GM23338 (cell line): ENCODE results near the gene ECM2. TPM values are rescaled to one million over a fixed set of nuclear protein-coding genes. Genes with fewer than 3 reads are reported as not detected.

Experiments
- ATAC-seq: fragments of 200-7000 bp; cut with Tn5 transposase; 3 replicates; pipeline ENCODE4 v1.9.1; 2020
- DNase-seq: peaks from one replicate; pipeline ENCODE4 v3.0.0-alpha.2; 2015; ENCODE audit warnings: low spot score
- H2AFZ ChIP-seq: fragments of 200-600 bp; sonication (generic); 2 replicates; pipeline ENCODE4 v1.8.0; 2016; ENCODE audit warnings: antibody characterized with exemption, mild to moderate bottlenecking, moderate library complexity
- H3F3A ChIP-seq: fragments of 200-600 bp; sonication (generic); replicated peaks from 2 replicates; pipeline ENCODE4 v1.8.0; 2017; ENCODE audit warnings: antibody characterized with exemption, mixed run types, low read depth
- H3K27ac ChIP-seq: fragments of 200-600 bp; sonication (generic); 2 replicates; pipeline ENCODE4 v1.6.1; 2016; ENCODE audit warnings: low read depth
- H3K27me3 ChIP-seq: fragments of 200-600 bp; sonication (generic); 2 replicates; pipeline ENCODE4 v1.8.0; 2016; ENCODE audit warnings: mild to moderate bottlenecking, mixed run types, moderate library complexity; ENCODE audit not compliant: insufficient read depth
- H3K36me3 ChIP-seq: fragments of 200-600 bp; sonication (generic); 2 replicates; pipeline ENCODE4 v1.8.0; 2016; ENCODE audit warnings: mild to moderate bottlenecking; ENCODE audit not compliant: insufficient read depth
- H3K4me1 ChIP-seq: fragments of 200-600 bp; sonication (generic); 2 replicates; pipeline ENCODE4 v1.8.0; 2016; ENCODE audit warnings: mild to moderate bottlenecking, moderate library complexity; ENCODE audit not compliant: insufficient read depth
- H3K4me2 ChIP-seq: fragments of 200-600 bp; sonication (generic); 2 replicates; pipeline ENCODE4 v1.7.1; 2017; ENCODE audit warnings: mixed run types
- H3K4me3 ChIP-seq: fragments of 200-600 bp; sonication (generic); 2 replicates; pipeline ENCODE4 v1.6.1; 2016; ENCODE audit warnings: mixed run types
- H3K79me2 ChIP-seq: fragments of 200-600 bp; sonication (generic); replicated peaks from 2 replicates; pipeline ENCODE4 v1.8.0; 2017; ENCODE audit warnings: mild to moderate bottlenecking; ENCODE audit not compliant: insufficient read depth
- H3K9me2 ChIP-seq: fragments of 200-600 bp; sonication (generic); 2 replicates; pipeline ENCODE4 v1.8.0; 2017; ENCODE audit not compliant: insufficient read depth
- H4K20me1 ChIP-seq: fragments of 200-600 bp; sonication (generic); replicated peaks from 2 replicates; pipeline ENCODE4 v1.8.0; 2017; ENCODE audit warnings: mild to moderate bottlenecking; ENCODE audit not compliant: insufficient read depth
- H3K27ac Mint-ChIP-seq: 2 replicates; pipeline ENCODE4 v1.8.0; 2020; ENCODE audit warnings: inconsistent platforms, mild to moderate bottlenecking, moderate library complexity, mixed read lengths
- H3K27me3 Mint-ChIP-seq: 3 replicates; pipeline ENCODE4 v1.8.0; 2022; ENCODE audit warnings: low read depth, mild to moderate bottlenecking, moderate library complexity, mixed read lengths, inconsistent platforms; ENCODE audit not compliant: insufficient read depth, poor library complexity
- H3K36me3 Mint-ChIP-seq: 3 replicates; pipeline ENCODE4 v1.8.0; 2021; ENCODE audit warnings: low read depth, mild to moderate bottlenecking, inconsistent platforms, moderate library complexity, mixed read lengths
- H3K4me1 Mint-ChIP-seq: 3 replicates; pipeline ENCODE4 v1.8.0; 2020; ENCODE audit warnings: mild to moderate bottlenecking, inconsistent platforms, mixed read lengths
- H3K4me3 Mint-ChIP-seq: 3 replicates; pipeline ENCODE4 v1.8.0; 2021; ENCODE audit warnings: moderate library complexity, mild to moderate bottlenecking, inconsistent platforms, mixed read lengths
- H3K9me3 Mint-ChIP-seq: 3 replicates; pipeline ENCODE4 v1.8.0; 2020; ENCODE audit warnings: moderate library complexity, mild to moderate bottlenecking, inconsistent platforms, mixed read lengths
- CREB1 ChIP-seq: fragments of 250-450 bp; sonication (Bioruptor Pico); IDR thresholded peaks from 2 replicates; pipeline ENCODE4 v1.5.0; 2020; ENCODE audit warnings: low read depth, mild to moderate bottlenecking, moderate library complexity
- EZH2 ChIP-seq: fragments of 200-600 bp; sonication (generic); IDR thresholded peaks from one replicate; pipeline ENCODE4 v1.8.0; 2017; ENCODE audit warnings: antibody characterized with exemption, mild to moderate bottlenecking, low read depth; ENCODE audit not compliant: unreplicated experiment
- EZH2phosphoT487 ChIP-seq: fragments of 200-600 bp; sonication (generic); IDR thresholded peaks from one replicate; pipeline ENCODE4 v1.8.1; 2018; ENCODE audit warnings: antibody characterized with exemption; ENCODE audit not compliant: unreplicated experiment
- JUNB ChIP-seq: IDR thresholded peaks from one replicate; pipeline ENCODE4 v1.6.1; 2016; ENCODE audit warnings: antibody characterized with exemption; ENCODE audit not compliant: unreplicated experiment
- STAT1 ChIP-seq: IDR thresholded peaks from one replicate; pipeline ENCODE4 v1.6.1; 2016; ENCODE audit warnings: antibody characterized with exemption; ENCODE audit not compliant: unreplicated experiment
- ZNF331 ChIP-seq: fragments of 250-450 bp; sonication (Bioruptor Pico); IDR thresholded peaks from 2 replicates; pipeline ENCODE4 v1.5.0; 2020; ENCODE audit warnings: low read depth, mild to moderate bottlenecking, moderate library complexity
- ZNF462 ChIP-seq: fragments of 250-450 bp; sonication (Bioruptor Pico); IDR thresholded peaks from 2 replicates; pipeline ENCODE4 v1.5.0; 2020; ENCODE audit warnings: mild to moderate bottlenecking, moderate library complexity
- polyA plus RNA-seq: library from polyadenylated mRNA; unstranded; fragments of >200 nt; fragmentation: Nextera tagmentation; extraction: Ambion mirVana; gene quantifications from 2 replicates; pipeline ENCODE4 v1.2.1, GENCODE V29; 2016
- total RNA-seq: library from RNA; depleted of rRNA; stranded (reverse); fragments of >200 nt; shearing (Covaris generic); gene quantifications from 2 replicates; pipeline ENCODE4 v1.2.3, GENCODE V29; 2014
- TF ChIP-seq, protein P1 (sequence below), 2 experiments: fragments of 200-600 bp in 1 of 2; sonication (generic) in 1 of 2; conservative IDR thresholded peaks; 2 replicates each; pipeline versions ENCODE4 v1.5.1 to v1.6.1; 2016 to 2017; ENCODE audit warnings: antibody characterized with exemption in 2 of 2, low read depth in 2 of 2, mild to moderate bottlenecking in 2 of 2, moderate library complexity in 1 of 2
- TF ChIP-seq, protein P2 (sequence below): IDR thresholded peaks from one replicate; pipeline ENCODE4 v1.6.1; 2018; ENCODE audit warnings: antibody characterized with exemption; ENCODE audit not compliant: unreplicated experiment

ECM2 gene
- total and polyA plus RNA-seq, 2 experiments from 2014 or later, result 0.79 TPM; not detected in 1

DNA sequence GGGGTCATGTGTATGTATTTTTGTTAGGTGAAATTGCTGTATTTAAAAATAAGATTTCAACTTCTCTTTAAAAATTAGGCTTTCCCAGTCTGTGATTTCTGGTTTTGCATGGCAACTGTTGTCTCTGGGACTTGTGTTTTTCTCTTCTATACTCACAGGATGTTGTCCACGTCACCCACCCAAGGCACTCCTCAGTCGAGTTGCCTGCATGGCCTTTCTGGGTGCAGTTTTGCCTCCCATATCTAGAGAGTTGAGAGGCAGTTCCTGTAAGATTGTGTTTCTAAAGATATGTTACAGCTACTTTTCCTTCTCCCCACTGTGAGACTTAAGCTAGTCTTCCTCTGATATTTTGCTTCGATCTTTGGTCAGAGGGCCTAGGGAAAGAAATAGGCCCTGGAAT lies 51.2 kb downstream of the ECM2 start (continued):
- TF ChIP-seq, protein P1, sequence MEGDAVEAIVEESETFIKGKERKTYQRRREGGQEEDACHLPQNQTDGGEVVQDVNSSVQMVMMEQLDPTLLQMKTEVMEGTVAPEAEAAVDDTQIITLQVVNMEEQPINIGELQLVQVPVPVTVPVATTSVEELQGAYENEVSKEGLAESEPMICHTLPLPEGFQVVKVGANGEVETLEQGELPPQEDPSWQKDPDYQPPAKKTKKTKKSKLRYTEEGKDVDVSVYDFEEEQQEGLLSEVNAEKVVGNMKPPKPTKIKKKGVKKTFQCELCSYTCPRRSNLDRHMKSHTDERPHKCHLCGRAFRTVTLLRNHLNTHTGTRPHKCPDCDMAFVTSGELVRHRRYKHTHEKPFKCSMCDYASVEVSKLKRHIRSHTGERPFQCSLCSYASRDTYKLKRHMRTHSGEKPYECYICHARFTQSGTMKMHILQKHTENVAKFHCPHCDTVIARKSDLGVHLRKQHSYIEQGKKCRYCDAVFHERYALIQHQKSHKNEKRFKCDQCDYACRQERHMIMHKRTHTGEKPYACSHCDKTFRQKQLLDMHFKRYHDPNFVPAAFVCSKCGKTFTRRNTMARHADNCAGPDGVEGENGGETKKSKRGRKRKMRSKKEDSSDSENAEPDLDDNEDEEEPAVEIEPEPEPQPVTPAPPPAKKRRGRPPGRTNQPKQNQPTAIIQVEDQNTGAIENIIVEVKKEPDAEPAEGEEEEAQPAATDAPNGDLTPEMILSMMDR (conservative IDR thresholded peaks at IDR 0.05; ENCODE audit: low read depth in 2 of 2), result no peak
- TF ChIP-seq CREB1 (no peak), JUNB (no peak)

DNA sequence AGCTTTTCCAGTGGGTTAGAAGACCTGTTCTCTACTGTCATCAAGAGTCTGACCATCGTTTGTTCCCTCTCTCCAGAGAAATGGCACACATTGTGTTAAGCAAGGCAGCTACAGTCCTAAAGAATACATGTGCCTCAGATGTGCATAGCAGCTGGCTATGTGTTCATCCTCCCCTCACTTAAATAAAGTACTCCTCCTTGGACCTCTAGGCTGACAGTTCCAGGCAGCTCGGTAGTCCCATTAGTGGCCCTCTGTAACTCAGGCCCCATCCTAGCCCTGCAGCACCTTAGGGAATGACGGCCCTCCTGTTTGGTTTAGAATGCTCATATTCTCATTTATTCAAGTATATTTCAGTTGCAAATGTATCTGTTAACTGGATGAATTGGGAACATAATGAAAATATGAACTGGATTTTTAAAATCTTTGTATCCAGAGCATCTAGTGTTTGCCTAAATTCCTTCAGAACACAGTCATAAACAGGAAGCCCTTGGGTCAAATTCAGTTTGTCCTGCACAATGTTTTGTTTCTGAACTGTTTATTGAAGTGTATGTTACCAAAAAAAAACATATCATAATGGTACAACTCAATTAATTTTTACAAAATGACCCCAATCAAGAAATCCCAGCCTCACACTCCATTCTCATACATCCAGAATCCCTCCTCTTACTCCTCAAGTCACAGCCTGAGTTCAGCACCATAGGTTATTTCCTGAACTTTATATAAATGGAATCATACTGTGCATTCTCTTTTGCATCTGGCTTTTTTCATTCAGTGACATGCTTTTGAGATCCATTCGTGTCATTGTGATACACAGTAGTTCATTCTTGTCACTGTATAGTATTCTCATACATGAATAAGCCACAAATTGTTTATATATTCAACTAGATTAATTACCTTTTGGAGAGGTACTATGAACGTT lies 51.9 kb downstream of the ECM2 start:
- Histone ChIP-seq H3K9me2 (no peaks in the 10 kb centered on the region), H3K4me2 (no peak overlapping the region), H3K27me3 (no peaks in the 10 kb centered on the region), H3K4me1 (peaks cover 23% of the 10 kb centered on the region), H3K79me2 (no peaks in the 10 kb centered on the region), H4K20me1 (no peaks in the 10 kb centered on the region), H3K4me3 (no peak overlapping the region), H3K36me3 (no peaks in the 10 kb centered on the region), H2AFZ (no peak overlapping the region), H3K27ac (no peak overlapping the region), H3F3A (no peaks in the 10 kb centered on the region)
- Mint-ChIP-seq H3K4me3 (no peak overlapping the region), H3K9me3 (no peaks in the 10 kb centered on the region), H3K4me1 (peaks cover 12% of the 10 kb centered on the region), H3K27ac (peak overlapping the region; percentile 23; the same call in 1 of the 2 replicates), H3K27me3 (no peaks in the 10 kb centered on the region), H3K36me3 (no peaks in the 10 kb centered on the region)
- DNase-seq (no peak), ATAC-seq (no peak)
- TF ChIP-seq ZNF331 (CRISPR knock-in tag), result no peak
- TF ChIP-seq, protein P1 (conservative IDR thresholded peaks at IDR 0.05; ENCODE audit: low read depth in 2 of 2), result no peak
- TF ChIP-seq JUNB, result no peak
- TF ChIP-seq, protein P2, sequence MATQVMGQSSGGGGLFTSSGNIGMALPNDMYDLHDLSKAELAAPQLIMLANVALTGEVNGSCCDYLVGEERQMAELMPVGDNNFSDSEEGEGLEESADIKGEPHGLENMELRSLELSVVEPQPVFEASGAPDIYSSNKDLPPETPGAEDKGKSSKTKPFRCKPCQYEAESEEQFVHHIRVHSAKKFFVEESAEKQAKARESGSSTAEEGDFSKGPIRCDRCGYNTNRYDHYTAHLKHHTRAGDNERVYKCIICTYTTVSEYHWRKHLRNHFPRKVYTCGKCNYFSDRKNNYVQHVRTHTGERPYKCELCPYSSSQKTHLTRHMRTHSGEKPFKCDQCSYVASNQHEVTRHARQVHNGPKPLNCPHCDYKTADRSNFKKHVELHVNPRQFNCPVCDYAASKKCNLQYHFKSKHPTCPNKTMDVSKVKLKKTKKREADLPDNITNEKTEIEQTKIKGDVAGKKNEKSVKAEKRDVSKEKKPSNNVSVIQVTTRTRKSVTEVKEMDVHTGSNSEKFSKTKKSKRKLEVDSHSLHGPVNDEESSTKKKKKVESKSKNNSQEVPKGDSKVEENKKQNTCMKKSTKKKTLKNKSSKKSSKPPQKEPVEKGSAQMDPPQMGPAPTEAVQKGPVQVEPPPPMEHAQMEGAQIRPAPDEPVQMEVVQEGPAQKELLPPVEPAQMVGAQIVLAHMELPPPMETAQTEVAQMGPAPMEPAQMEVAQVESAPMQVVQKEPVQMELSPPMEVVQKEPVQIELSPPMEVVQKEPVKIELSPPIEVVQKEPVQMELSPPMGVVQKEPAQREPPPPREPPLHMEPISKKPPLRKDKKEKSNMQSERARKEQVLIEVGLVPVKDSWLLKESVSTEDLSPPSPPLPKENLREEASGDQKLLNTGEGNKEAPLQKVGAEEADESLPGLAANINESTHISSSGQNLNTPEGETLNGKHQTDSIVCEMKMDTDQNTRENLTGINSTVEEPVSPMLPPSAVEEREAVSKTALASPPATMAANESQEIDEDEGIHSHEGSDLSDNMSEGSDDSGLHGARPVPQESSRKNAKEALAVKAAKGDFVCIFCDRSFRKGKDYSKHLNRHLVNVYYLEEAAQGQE, result no peak
- TF ChIP-seq ZNF462 (CRISPR knock-in tag), result no peak
- no peak for TF ChIP-seq STAT1
- no peak for TF ChIP-seq CREB1
- no peak for TF ChIP-seq EZH2phosphoT487
- no peak for TF ChIP-seq EZH2
